CD14-positive monocyte (primary cell): ENCODE results near the gene ITGB1BP2. TPM values are rescaled to one million over a fixed set of nuclear protein-coding genes. Genes with fewer than 3 reads are reported as not detected.
A peak's percentile ranks its signal among the peaks of the same experiment; 100 is the strongest.

Source experiments
- DNase-seq, 3 donors: peaks; one replicate each; pipeline ENCODE4 v3.0.0-alpha.2; 2011 to 2022
- H2AFZ ChIP-seq: 2 replicates; pipeline ENCODE4 v1.6.0; 2012; ENCODE audit warnings: mild to moderate bottlenecking, low read depth, low read length, inconsistent platforms; ENCODE audit not compliant: insufficient read depth, poor library complexity, severe bottlenecking
- H3K27ac ChIP-seq, 2 donors: 1 replicate in 1 of 2; 2 replicates in 1 of 2; pipeline ENCODE4 v1.5.1; 2012 to 2013; ENCODE audit warnings: low read length in 2 of 2, control low read depth in 1 of 2, inconsistent platforms in 1 of 2, low read depth in 1 of 2, mild to moderate bottlenecking in 1 of 2
- H3K27me3 ChIP-seq, 2 donors: one replicate each; pipeline versions ENCODE4 v1.6.0 to v1.6.1; 2011 to 2013; ENCODE audit warnings: low read length in 2 of 2; ENCODE audit not compliant: control insufficient read depth in 2 of 2, insufficient read depth in 2 of 2
- H3K36me3 ChIP-seq, 2 donors: replicated peaks in 1 of 2; 1 replicate in 1 of 2; 2 replicates in 1 of 2; pipeline versions ENCODE4 v1.5.1 to v1.6.1; 2012 to 2013; ENCODE audit warnings: low read length in 2 of 2, control low read depth in 1 of 2, inconsistent platforms in 1 of 2, mild to moderate bottlenecking in 1 of 2; ENCODE audit not compliant: insufficient read depth in 2 of 2, control insufficient read depth in 1 of 2
- H3K4me1 ChIP-seq, 2 donors: 1 replicate in 1 of 2; 2 replicates in 1 of 2; pipeline versions ENCODE4 v1.5.1 to v1.6.1; 2012 to 2013; ENCODE audit warnings: low read length in 2 of 2, control low read depth in 1 of 2, inconsistent platforms in 1 of 2, mild to moderate bottlenecking in 1 of 2, moderate library complexity in 1 of 2; ENCODE audit not compliant: insufficient read depth in 2 of 2, control insufficient read depth in 1 of 2
- H3K4me2 ChIP-seq: replicated peaks from 2 replicates; pipeline ENCODE3; 2012; ENCODE audit warnings: low read length, moderate library complexity, mild to moderate bottlenecking; ENCODE audit not compliant: poor library complexity, severe bottlenecking; ENCODE audit errors: extremely low read depth
- H3K4me3 ChIP-seq, 3 experiments: fragments of 200-600 bp in 1 of 3; sonication (generic) in 1 of 3; replicated peaks in 1 of 3; 1 replicate in 2 of 3; 2 replicates in 1 of 3; pipeline ENCODE4 v1.5.1; 2011 to 2013; ENCODE audit warnings: low read length in 3 of 3, mild to moderate bottlenecking in 3 of 3, control low read depth in 2 of 3, low read depth in 2 of 3, inconsistent platforms in 1 of 3, moderate library complexity in 1 of 3
- H3K79me2 ChIP-seq: 2 replicates; pipeline ENCODE4 v1.6.0; 2012; ENCODE audit warnings: mild to moderate bottlenecking, control low read depth, inconsistent platforms, low read length, moderate library complexity; ENCODE audit not compliant: insufficient read depth
- H3K9ac ChIP-seq: 2 replicates; pipeline ENCODE4 v1.6.0; 2017; ENCODE audit warnings: low read length, mild to moderate bottlenecking; ENCODE audit not compliant: insufficient read depth, poor library complexity, severe bottlenecking
- H3K9me3 ChIP-seq, 2 donors: replicated peaks in 1 of 2; 1 replicate in 1 of 2; 2 replicates in 1 of 2; pipeline versions ENCODE4 v1.5.1 to v1.6.1; 2012 to 2013; ENCODE audit warnings: low read length in 2 of 2, control low read depth in 1 of 2; ENCODE audit not compliant: control insufficient read depth in 1 of 2, insufficient read depth in 1 of 2
- H4K20me1 ChIP-seq: 2 replicates; pipeline ENCODE4 v1.6.0; 2012; ENCODE audit warnings: mild to moderate bottlenecking, low read length, control low read depth, moderate library complexity; ENCODE audit not compliant: insufficient read depth
- H3K27ac Mint-ChIP-seq, 7 donors: one replicate each; pipeline ENCODE4 v1.8.0; 2020; ENCODE audit warnings: mild to moderate bottlenecking in 7 of 7, mixed read lengths in 7 of 7, moderate library complexity in 6 of 7, inconsistent platforms in 2 of 7
- H3K27me3 Mint-ChIP-seq, 3 donors: one replicate each; pipeline ENCODE4 v1.8.0; 2021 to 2022; ENCODE audit warnings: low read depth in 3 of 3, mild to moderate bottlenecking in 3 of 3, mixed read lengths in 3 of 3, moderate library complexity in 3 of 3, inconsistent platforms in 1 of 3
- H3K36me3 Mint-ChIP-seq, 2 donors: one replicate each; pipeline ENCODE4 v1.8.0; 2020; ENCODE audit warnings: mixed read lengths in 2 of 2, inconsistent platforms in 1 of 2, mild to moderate bottlenecking in 1 of 2
- H3K4me1 Mint-ChIP-seq: one replicate; pipeline ENCODE4 v1.8.0; 2020; ENCODE audit warnings: mild to moderate bottlenecking, mixed read lengths
- H3K4me3 Mint-ChIP-seq, 2 donors: one replicate each; pipeline ENCODE4 v1.8.0; 2020; ENCODE audit warnings: mild to moderate bottlenecking in 2 of 2, mixed read lengths in 2 of 2, moderate library complexity in 1 of 2
- H3K9me3 Mint-ChIP-seq, 7 donors: one replicate each; pipeline ENCODE4 v1.8.0; 2020 to 2022; ENCODE audit warnings: mixed read lengths in 7 of 7, mild to moderate bottlenecking in 6 of 7, moderate library complexity in 6 of 7, inconsistent platforms in 2 of 7
- CTCF ChIP-seq: fragments of 200-600 bp; IDR thresholded peaks from one replicate; pipeline ENCODE4 v1.8.0; 2022; ENCODE audit warnings: antibody characterized with exemption, mild to moderate bottlenecking
- WGBS: methylation state at CpG from one replicate; pipeline ENCODE4 v1.1.5; 2013; ENCODE audit warnings: missing lambda C conversion rate; ENCODE audit not compliant: insufficient coverage; 5-methylcytosine and 5-hydroxymethylcytosine counted together
- intact Hi-C, 2 donors: fragments of 100-400 bp; cut with micrococcal nuclease; formaldehyde crosslinking; loops; one replicate each; pipeline versions ENCODE4 v1.15.0 to v1.15.1; 2023
- polyA minus RNA-seq: library from RNA; depleted of rRNA, polyadenylated mRNA; stranded (reverse); fragments of >200 nt; gene quantifications from 2 replicates; pipeline ENCODE4 v1.2.3, GENCODE V29; 2012
- polyA plus RNA-seq, 3 donors: library from polyadenylated mRNA; depleted of rRNA in 1 of 3; unstranded in 2 of 3; stranded (reverse) in 1 of 3; fragments of 300-500 nt in 2 of 3; fragments of >200 nt in 1 of 3; fragmentation: Illumina TruSeq in 2 of 3; gene quantifications; 1 replicate in 2 of 3; 2 replicates in 1 of 3; pipeline ENCODE4 v1.2.3, GENCODE V29; 2012 to 2021
- total RNA-seq, 12 experiments: library from RNA in 1 of 12; stranded (reverse) in 1 of 12; fragments of 120-200 nt in 1 of 12; gene quantifications; one replicate each; pipeline ENCODE4 v1.2.4 and lab custom pipeline; 2013 to 2026; ENCODE audit warnings: mixed read lengths in 6 of 12, inconsistent platforms in 1 of 12

Gene ITGB1BP2
- total RNA-seq (2013) = 0.40 TPM
- polyA plus RNA-seq (1 to 10 TPM in 1 of 3 donors, not detected in 2; 1.2 TPM), polyA minus RNA-seq (0.55 TPM in 1 of 2 replicates, not detected in the other), total RNA-seq (lab: John Stamatoyannopoulos, UW) (0.46 to 2.7 (median 1.3) reads per million in 11 experiments)

GRCh38 chrX:71301195-71301924 is at the start of gene ITGB1BP2:
ITGB1BP2 (plus strand) TSS chrX:71301750; CDS start chrX:71301807, 57 bp downstream.
- intact Hi-C loops = no loop called here

More at GRCh38 chrX:71301195-71301924, at the start of gene ITGB1BP2:
- Mint-ChIP-seq H3K4me3 (no peak within 1 kb of the TSS), H3K4me1 (peaks cover 18% of the 10 kb centered on the region), H3K27me3 (peaks cover 0 to 6% (median 1%) of the 10 kb centered on the region in 3 donors), H3K27ac (peak within 1 kb of the TSS in 5 of 7 donors; percentile 19 to 61 (median 34)), H3K36me3 (peaks cover 49 to 55% of the 10 kb centered on the region in 2 donors), H3K9me3 (peaks cover 0 to 6% (median 0%) of the 10 kb centered on the region in 7 donors)
- H3K4me3 ChIP-seq = no peak within 1 kb of the TSS
- H3K9me3 ChIP-seq = no peaks in the 10 kb centered on the region
- peaks cover 14 to 16% of the 10 kb centered on the region in 2 donors for H3K4me1 ChIP-seq
- H3K9ac ChIP-seq = no peak within 1 kb of the TSS
- DNase-seq = no peak
- H3K36me3 ChIP-seq = peaks cover 37 to 45% of the 10 kb centered on the region in 2 donors
- no peaks in the 10 kb centered on the region for H3K27me3 ChIP-seq
- no peaks in the 10 kb centered on the region for H4K20me1 ChIP-seq
- H3K27ac ChIP-seq = no peak within 1 kb of the TSS
- TF ChIP-seq CTCF = no peak
- no peak within 1 kb of the TSS for H2AFZ ChIP-seq
- no peak within 1 kb of the TSS for H3K4me2 ChIP-seq
- 33% methylated on average over 3 of the region's 10 CpGs for WGBS
- no peaks in the 10 kb centered on the region for H3K79me2 ChIP-seq
